Common myeloid progenitor, CD34-positive (primary cell): ENCODE data around the gene GIT2.

Experiments
- CTCF ChIA-PET: fragments of 350-600 bp; sonication (Branson Sonifier 250); formaldehyde crosslinking; loops from one replicate; lab custom pipeline; 2021; ENCODE audit warnings: antibody characterized with exemption; lab: Charles Lee
- POLR2A ChIA-PET: fragments of 350-600 bp; sonication (Branson Sonifier 250); formaldehyde crosslinking; loops from one replicate; lab custom pipeline; 2021; ENCODE audit warnings: antibody characterized with exemption; lab: Charles Lee
- DNase-seq, 3 donors: peaks; one replicate each; pipeline versions ENCODE4 v3.0.0 to v3.0.0-alpha.2; 2013
- H3K27ac ChIP-seq, 2 experiments: 1 replicate in 1 of 2; 2 replicates in 1 of 2; pipeline ENCODE4 v1.7.0; 2013; ENCODE audit warnings: inconsistent platforms in 2 of 2, low read length in 2 of 2, mild to moderate bottlenecking in 2 of 2, low read depth in 1 of 2, moderate library complexity in 1 of 2; ENCODE audit not compliant: severe bottlenecking in 2 of 2, insufficient read depth in 1 of 2, poor library complexity in 1 of 2
- H3K27me3 ChIP-seq, 5 experiments: replicated peaks in 2 of 5; 1 replicate in 3 of 5; 2 replicates in 2 of 5; pipeline versions ENCODE4 v1.6.1 to v1.7.0; 2013; ENCODE audit warnings: low read length in 4 of 5, mild to moderate bottlenecking in 2 of 5, moderate library complexity in 2 of 5, inconsistent platforms in 1 of 5; ENCODE audit not compliant: insufficient read depth in 5 of 5, control insufficient read depth in 4 of 5
- H3K36me3 ChIP-seq, 4 experiments: 1 replicate in 2 of 4; 2 replicates in 2 of 4; pipeline versions ENCODE4 v1.6.1 to v1.7.0; 2013; ENCODE audit warnings: low read length in 3 of 4, control low read depth in 1 of 4, mild to moderate bottlenecking in 1 of 4; ENCODE audit not compliant: control insufficient read depth in 4 of 4, insufficient read depth in 4 of 4
- H3K4me1 ChIP-seq, 4 experiments: 1 replicate in 3 of 4; 2 replicates in 1 of 4; pipeline versions ENCODE4 v1.6.1 to v1.7.1; 2013; ENCODE audit warnings: low read length in 3 of 4, mild to moderate bottlenecking in 3 of 4, control low read depth in 1 of 4, inconsistent platforms in 1 of 4, moderate library complexity in 1 of 4; ENCODE audit not compliant: control insufficient read depth in 4 of 4, insufficient read depth in 4 of 4; ENCODE audit errors: control extremely low read depth in 1 of 4
- H3K4me3 ChIP-seq, 7 experiments: 1 replicate in 4 of 7; 2 replicates in 3 of 7; pipeline versions ENCODE4 v1.5.1 to v1.7.0; 2013; ENCODE audit warnings: mild to moderate bottlenecking in 7 of 7, low read length in 6 of 7, moderate library complexity in 6 of 7, inconsistent platforms in 2 of 7, low read depth in 2 of 7, control low read depth in 1 of 7; ENCODE audit not compliant: insufficient read depth in 4 of 7, control insufficient read depth in 1 of 7; ENCODE audit errors: extremely low read depth in 1 of 7
- H3K9me3 ChIP-seq, 5 experiments: 1 replicate in 4 of 5; 2 replicates in 1 of 5; pipeline versions ENCODE4 v1.6.1 to v1.7.1; 2013; ENCODE audit warnings: low read length in 4 of 5, mild to moderate bottlenecking in 2 of 5, inconsistent platforms in 1 of 5, low read depth in 1 of 5, moderate library complexity in 1 of 5; ENCODE audit not compliant: control insufficient read depth in 4 of 5, insufficient read depth in 2 of 5; ENCODE audit errors: control extremely low read depth in 1 of 5
- WGBS: methylation state at CpG from one replicate; pipeline ENCODE4 v1.1.5; 2013; ENCODE audit not compliant: insufficient coverage; 5-methylcytosine and 5-hydroxymethylcytosine counted together

The GIT2 gene

GRCh38 chr12:109923481-109924245 is 72.5 kb downstream of the GIT2 start:
- H3K36me3 ChIP-seq: peaks cover 10 to 59% (median 35%) of the 10 kb centered on the region in 4 experiments
- CTCF ChIA-PET: interaction anchor here (1.7 kb wide), 1 partner anchor 9 kb away, joined by 4 read pairs; no protein-coding TSS in a partner anchor

GRCh38 chr12:109923038-109923437 is 73.1 kb downstream of the GIT2 start:
- Histone ChIP-seq H3K27ac (no peak overlapping the region), H3K4me1 (no peaks in the 10 kb centered on the region), H3K9me3 (no peaks in the 10 kb centered on the region), H3K4me3 (no peak overlapping the region), H3K27me3 (no peaks in the 10 kb centered on the region), H3K36me3 (peaks cover 10 to 61% (median 33%) of the 10 kb centered on the region in 4 experiments)
- WGBS: 96% methylated on average over 5 of the region's 5 CpGs
- no peak for DNase-seq
- ChIA-PET CTCF (no interaction called here), POLR2A (no interaction called here)

More at GRCh38 chr12:109923481-109924245, 72.5 kb downstream of the GIT2 start:
- H3K9me3 ChIP-seq: no peaks in the 10 kb centered on the region
- POLR2A ChIA-PET: no interaction called here
- no peak overlapping the region for H3K4me3 ChIP-seq
- H3K27ac ChIP-seq: no peak overlapping the region
- no peak for DNase-seq
- H3K27me3 ChIP-seq: no peaks in the 10 kb centered on the region
- no peaks in the 10 kb centered on the region for H3K4me1 ChIP-seq
- 95% methylated on average over 14 of the region's 17 CpGs for WGBS

- H3K9me3 ChIP-seq: no peaks in the 10 kb centered on the region
- no peaks in the 10 kb centered on the region for H3K27me3 ChIP-seq
- no peak overlapping the region for H3K4me3 ChIP-seq
- POLR2A ChIA-PET: no interaction called here
- no peaks in the 10 kb centered on the region for H3K4me1 ChIP-seq
- H3K27ac ChIP-seq: no peak overlapping the region
- H3K36me3 ChIP-seq: peaks cover 14 to 67% (median 40%) of the 10 kb centered on the region in 4 experiments
- CTCF ChIA-PET: interaction anchor here (0.6 kb wide), 1 partner anchor 45 kb away, joined by 3 read pairs; no protein-coding TSS in a partner anchor
- DNase-seq: no peak
- 81% methylated on average over 2 of the region's 4 CpGs for WGBS
Measured at GRCh38 chr12:109921982-109922381, 74.2 kb downstream of the GIT2 start.

GRCh38 chr12:109920261-109920780 is 75.8 kb downstream of the GIT2 start:
- CTCF ChIA-PET: interaction anchor here (0.7 to 2.9 kb wide), 2 partner anchors 67 to 583 kb away, joined by 3 to 10 read pairs; no protein-coding TSS in a partner anchor
- Histone ChIP-seq H3K36me3 (peaks cover 27 to 75% (median 51%) of the 10 kb centered on the region in 4 experiments), H3K27ac (no peak overlapping the region), H3K4me3 (no peak overlapping the region), H3K4me1 (no peaks in the 10 kb centered on the region), H3K9me3 (no peaks in the 10 kb centered on the region), H3K27me3 (no peaks in the 10 kb centered on the region)
- POLR2A ChIA-PET: no interaction called here
- WGBS: 97% methylated on average over 11 of the region's 11 CpGs
- no peak for DNase-seq

- WGBS: 100% methylated on average over 6 of the region's 10 CpGs
- Histone ChIP-seq H3K36me3 (peaks cover 28 to 79% (median 57%) of the 10 kb centered on the region in 4 experiments), H3K4me3 (no peak overlapping the region), H3K27ac (no peak overlapping the region), H3K9me3 (no peaks in the 10 kb centered on the region), H3K4me1 (no peaks in the 10 kb centered on the region), H3K27me3 (no peaks in the 10 kb centered on the region)
- CTCF ChIA-PET: interaction anchor here (2.9 kb wide), 1 partner anchor 66 kb away, joined by 10 read pairs; no protein-coding TSS in a partner anchor
- POLR2A ChIA-PET: no interaction called here
- DNase-seq: no peak
Measured at GRCh38 chr12:109919456-109919855, 76.7 kb downstream of the GIT2 start.

GRCh38 chr12:109916045-109916444 is 80.1 kb downstream of the GIT2 start:
- no peak overlapping the region for H3K4me3 ChIP-seq
- no peaks in the 10 kb centered on the region for H3K9me3 ChIP-seq
- no peaks in the 10 kb centered on the region for H3K4me1 ChIP-seq
- H3K36me3 ChIP-seq: peaks cover 29 to 91% (median 72%) of the 10 kb centered on the region in 4 experiments
- no peaks in the 10 kb centered on the region for H3K27me3 ChIP-seq
- 90% methylated on average over 2 of the region's 4 CpGs for WGBS
- no peak overlapping the region for H3K27ac ChIP-seq
- ChIA-PET POLR2A (no interaction called here), CTCF (no interaction called here)
- DNase-seq: no peak
